GM12865 (cell line): Measurements from ENCODE around the gene ENO2.

ENCODE experiments used
- DNase-seq: peaks from one replicate; pipeline ENCODE4 v3.0.0; 2010; ENCODE audit warnings: low read depth
- H3K4me3 ChIP-seq: 2 replicates; pipeline ENCODE4 v1.5.1; 2011; ENCODE audit warnings: mild to moderate bottlenecking, low read depth, low read length, control low read depth
- TF ChIP-seq, protein P1 (sequence below): IDR thresholded peaks from 2 replicates; pipeline ENCODE4 v1.5.1; 2011; ENCODE audit warnings: low read length, control low read depth, low read depth, inconsistent platforms; ENCODE audit not compliant: insufficient read depth; ENCODE audit errors: missing control alignments

Gene ENO2

DNA sequence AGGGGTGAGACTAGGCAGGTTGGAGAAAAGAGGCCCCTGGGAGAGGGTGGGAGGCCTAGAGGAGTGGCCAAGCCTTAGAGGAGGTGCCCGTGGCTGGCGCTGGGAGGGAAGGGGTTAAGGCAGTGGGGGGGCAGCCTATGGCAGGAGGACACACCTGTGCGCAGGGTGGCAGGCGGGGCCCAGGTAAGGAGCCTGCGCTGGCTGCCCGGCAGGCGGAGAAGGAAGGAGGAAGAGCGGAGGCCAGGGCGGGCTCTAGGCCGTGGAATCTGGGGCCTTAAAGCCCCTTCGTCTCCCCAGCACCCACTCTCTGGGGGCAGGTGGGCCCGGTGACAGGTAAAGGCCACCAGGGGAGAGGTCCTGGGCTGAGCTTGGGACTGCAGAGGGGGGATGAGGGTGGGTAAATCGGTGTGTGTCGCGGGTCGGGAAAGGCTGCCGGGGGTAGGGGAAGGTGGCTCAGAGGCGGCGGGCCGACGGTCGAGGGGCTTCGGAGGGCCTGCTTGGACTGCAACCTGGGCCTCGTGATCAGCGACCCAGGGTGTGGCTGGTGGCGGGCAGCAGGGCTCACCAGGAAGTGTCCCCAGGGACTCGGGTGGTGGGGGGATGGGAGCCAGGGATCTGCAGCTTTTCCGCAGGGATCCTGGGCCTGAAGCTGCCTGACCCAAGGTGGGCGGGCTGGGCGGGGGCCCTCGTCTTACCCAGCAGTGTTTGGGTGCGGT lies 48.8 kb downstream of the ENO2 start:
- H3K4me3 ChIP-seq, result no peak overlapping the region
- TF ChIP-seq, protein P1, sequence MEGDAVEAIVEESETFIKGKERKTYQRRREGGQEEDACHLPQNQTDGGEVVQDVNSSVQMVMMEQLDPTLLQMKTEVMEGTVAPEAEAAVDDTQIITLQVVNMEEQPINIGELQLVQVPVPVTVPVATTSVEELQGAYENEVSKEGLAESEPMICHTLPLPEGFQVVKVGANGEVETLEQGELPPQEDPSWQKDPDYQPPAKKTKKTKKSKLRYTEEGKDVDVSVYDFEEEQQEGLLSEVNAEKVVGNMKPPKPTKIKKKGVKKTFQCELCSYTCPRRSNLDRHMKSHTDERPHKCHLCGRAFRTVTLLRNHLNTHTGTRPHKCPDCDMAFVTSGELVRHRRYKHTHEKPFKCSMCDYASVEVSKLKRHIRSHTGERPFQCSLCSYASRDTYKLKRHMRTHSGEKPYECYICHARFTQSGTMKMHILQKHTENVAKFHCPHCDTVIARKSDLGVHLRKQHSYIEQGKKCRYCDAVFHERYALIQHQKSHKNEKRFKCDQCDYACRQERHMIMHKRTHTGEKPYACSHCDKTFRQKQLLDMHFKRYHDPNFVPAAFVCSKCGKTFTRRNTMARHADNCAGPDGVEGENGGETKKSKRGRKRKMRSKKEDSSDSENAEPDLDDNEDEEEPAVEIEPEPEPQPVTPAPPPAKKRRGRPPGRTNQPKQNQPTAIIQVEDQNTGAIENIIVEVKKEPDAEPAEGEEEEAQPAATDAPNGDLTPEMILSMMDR, result no peak
- DNase-seq, result no peak

DNA sequence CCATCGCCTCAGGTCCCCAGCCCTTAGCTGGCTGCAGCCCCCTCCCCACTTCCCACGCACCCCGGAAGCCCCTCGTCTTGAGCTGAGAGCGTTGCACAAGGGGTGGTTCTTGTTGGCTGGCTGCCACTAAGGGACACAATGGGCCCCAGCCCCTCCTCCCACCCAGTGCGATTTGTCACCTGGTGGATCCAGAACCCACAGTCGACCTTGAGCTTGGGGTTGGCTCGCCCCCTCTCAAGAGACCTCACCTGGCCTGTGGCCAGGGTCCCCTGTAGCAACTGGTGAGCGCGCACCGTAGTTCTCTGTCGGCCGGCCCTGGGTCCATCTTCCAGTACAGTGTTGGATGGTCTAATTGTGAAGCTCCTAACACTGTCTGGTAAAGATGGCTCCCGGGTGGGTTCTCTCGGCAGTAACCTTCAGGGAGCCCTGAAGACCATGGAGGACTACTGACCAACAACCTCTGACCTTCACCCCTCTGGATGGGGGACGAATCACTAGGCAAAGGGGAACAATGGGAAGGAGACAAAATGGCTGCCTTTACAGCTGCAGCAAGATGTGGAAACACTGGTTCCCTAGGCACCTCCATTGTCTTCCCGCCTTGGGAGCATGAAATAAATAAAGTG lies 49.5 kb downstream of the ENO2 start:
- no peak for DNase-seq
- TF ChIP-seq, protein P1, result no peak
- H3K4me3 ChIP-seq, result no peak overlapping the region

DNA sequence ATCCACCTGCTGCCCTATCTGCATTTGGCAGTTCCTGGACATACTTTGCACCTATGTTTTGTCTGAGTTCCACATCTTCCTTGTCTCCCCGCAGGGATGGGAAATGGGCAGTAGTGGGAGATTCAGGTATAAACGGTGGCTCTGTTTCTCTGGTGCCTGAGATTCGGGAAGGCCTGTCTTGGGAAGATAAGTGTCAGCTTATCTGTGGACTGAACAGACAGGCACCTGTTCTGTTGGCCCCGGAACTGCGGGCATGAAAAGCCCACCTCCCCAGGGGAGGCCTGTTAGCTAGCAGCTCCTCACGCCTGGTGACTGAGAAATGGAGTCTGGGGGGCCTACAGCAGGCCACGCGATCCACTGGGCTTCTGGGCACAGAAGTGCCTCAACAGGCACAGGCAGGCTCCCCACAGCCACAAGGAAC lies 50.2 kb downstream of the ENO2 start:
- no peak overlapping the region for H3K4me3 ChIP-seq
- no peak for DNase-seq
- TF ChIP-seq, protein P1, result no peak

DNA sequence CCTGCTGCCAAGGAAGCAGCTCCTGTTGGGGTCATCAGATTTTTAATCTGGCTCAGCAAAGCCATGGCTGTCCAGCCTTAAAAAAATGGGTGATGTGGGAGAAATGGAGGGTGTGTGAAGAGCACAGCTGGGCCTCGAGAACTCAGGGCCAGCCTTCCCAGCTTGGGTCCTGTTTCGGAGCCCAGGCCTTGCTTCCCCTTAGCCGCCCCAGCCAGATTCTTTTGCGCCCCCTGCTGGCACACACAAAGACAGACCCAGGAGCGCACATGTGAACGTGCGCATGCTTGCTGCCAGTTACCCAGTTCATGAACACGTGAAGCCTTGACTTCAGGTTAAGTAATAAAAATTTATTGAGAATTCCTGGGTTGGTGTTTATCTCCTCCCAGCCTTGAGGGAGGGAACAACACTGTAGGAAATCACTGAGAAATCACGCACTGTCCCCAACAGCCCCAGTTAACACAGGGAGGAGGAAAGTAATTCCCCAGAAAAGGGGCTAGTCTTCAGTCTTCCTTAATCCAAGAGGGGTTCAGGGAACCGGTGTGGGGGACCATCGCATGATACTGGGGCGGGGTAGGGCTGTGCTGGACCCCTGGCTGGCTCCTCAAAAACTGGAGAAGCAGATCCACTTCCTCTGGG lies 50.8 kb downstream of the ENO2 start:
- peak; percentile 94 for DNase-seq
- H3K4me3 ChIP-seq, result no peak overlapping the region
- TF ChIP-seq, protein P1, result peak; percentile 92

DNA sequence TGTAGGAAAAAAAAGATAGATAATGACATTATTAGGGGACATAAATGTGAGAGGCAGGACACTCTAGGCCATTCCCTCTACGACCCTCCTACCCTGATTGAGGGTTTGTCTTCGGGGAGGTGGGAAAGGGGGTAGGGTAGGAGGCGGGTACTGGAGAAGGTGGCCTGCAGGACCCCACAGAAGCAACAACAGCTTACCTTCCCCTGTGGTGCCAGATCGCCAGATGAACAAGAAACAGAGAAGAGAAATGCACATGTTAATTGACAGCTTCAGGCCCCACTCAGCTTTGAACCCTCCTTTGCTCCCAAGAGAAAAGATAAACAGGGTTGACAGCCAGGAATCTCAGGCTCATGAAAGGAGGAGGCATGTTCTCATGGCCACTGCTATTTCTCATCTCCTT lies 51.3 kb downstream of the ENO2 start:
- no peak overlapping the region for H3K4me3 ChIP-seq
- DNase-seq, result peak; percentile 1
- TF ChIP-seq, protein P1, result no peak

DNA sequence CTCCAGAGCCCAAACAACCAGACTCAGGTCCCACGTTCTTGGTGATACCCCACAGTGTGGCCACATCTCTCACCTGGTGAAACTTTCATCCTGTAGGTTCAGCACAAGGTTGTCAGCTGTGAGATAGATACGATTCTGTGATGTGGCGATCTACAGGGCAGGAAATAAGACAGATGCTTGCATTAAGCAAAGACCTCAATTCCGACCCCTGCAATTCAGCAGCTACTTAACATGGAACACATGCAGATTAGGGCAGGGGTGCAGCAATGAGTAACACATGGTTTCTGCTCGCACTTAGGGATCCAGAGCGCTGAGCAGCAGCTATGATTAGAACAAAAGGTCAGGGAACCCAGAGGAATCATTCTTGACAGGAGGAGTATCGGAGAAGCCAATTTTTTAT lies 52.0 kb downstream of the ENO2 start:
- no peak overlapping the region for H3K4me3 ChIP-seq
- DNase-seq, result peak; percentile 4
- TF ChIP-seq, protein P1, result no peak
